Measurements from ENCODE around the gene MVD. TPM values are rescaled to one million over a fixed set of nuclear protein-coding genes. Genes with fewer than 3 reads are reported as not detected.

MVD gene
- total RNA-seq, 4 donors from 2014 or later, result 36.8 to 107 (median 60.6) TPM

- no peaks in the 10 kb centered on the region for H3K27me3 ChIP-seq
- peaks cover 0 to 43% (median 0%) of the 10 kb centered on the region in 3 donors for H3K36me3 ChIP-seq
- no peak overlapping the region for H3K4me3 ChIP-seq
- no peak for TF ChIP-seq CTCF (IDR thresholded peaks at IDR 0.05)
- no peak for TF ChIP-seq POLR2A (IDR thresholded peaks at IDR 0.05)
- H3K9me3 ChIP-seq, result no peaks in the 10 kb centered on the region
- DNase-seq, result no peak
- H3K4me1 ChIP-seq, result peaks cover 0 to 22% (median 6%) of the 10 kb centered on the region in 4 donors
- H3K27ac ChIP-seq, result no peak overlapping the region
Observed at GRCh38 chr16:88655733-88656281, 7.1 kb downstream of the MVD start.

- Histone ChIP-seq H3K4me1 (peaks cover 0 to 24% (median 6%) of the 10 kb centered on the region in 4 donors), H3K9me3 (no peaks in the 10 kb centered on the region), H3K27ac (no peak overlapping the region), H3K36me3 (peaks cover 0 to 43% (median 0%) of the 10 kb centered on the region in 3 donors), H3K4me3 (no peak overlapping the region), H3K27me3 (no peaks in the 10 kb centered on the region)
- TF ChIP-seq POLR2A (IDR thresholded peaks at IDR 0.05) (no peak), CTCF (IDR thresholded peaks at IDR 0.05) (no peak)
- no peak for DNase-seq
Observed at GRCh38 chr16:88655053-88655732, 7.7 kb downstream of the MVD start.

GRCh38 chr16:88654363-88655052 is 8.4 kb downstream of the MVD start:
- Histone ChIP-seq H3K4me1 (peaks cover 0 to 25% (median 9%) of the 10 kb centered on the region in 4 donors), H3K27me3 (no peaks in the 10 kb centered on the region), H3K9me3 (no peaks in the 10 kb centered on the region), H3K36me3 (peaks cover 0 to 43% (median 0%) of the 10 kb centered on the region in 3 donors), H3K27ac (no peak overlapping the region), H3K4me3 (no peak overlapping the region)
- TF ChIP-seq POLR2A (IDR thresholded peaks at IDR 0.05), result no peak
- no peak for TF ChIP-seq CTCF (IDR thresholded peaks at IDR 0.05)
- DNase-seq, result no peak

GRCh38 chr16:88653596-88654362 is 9.1 kb downstream of the MVD start:
- DNase-seq, result no peak
- peaks cover 0 to 43% (median 0%) of the 10 kb centered on the region in 3 donors for H3K36me3 ChIP-seq

More at GRCh38 chr16:88653596-88654362, 9.1 kb downstream of the MVD start:
- Histone ChIP-seq H3K27ac (no peak overlapping the region), H3K4me1 (peaks cover 0 to 28% (median 12%) of the 10 kb centered on the region in 4 donors), H3K4me3 (no peak overlapping the region), H3K9me3 (no peaks in the 10 kb centered on the region), H3K27me3 (no peaks in the 10 kb centered on the region)
- TF ChIP-seq POLR2A (IDR thresholded peaks at IDR 0.05), result no peak
- TF ChIP-seq CTCF (IDR thresholded peaks at IDR 0.05), result no peak
